ENCODE measurements around the gene JMJD7. TPM values are rescaled to one million over a fixed set of nuclear protein-coding genes. Genes with fewer than 3 reads are reported as not detected.

The JMJD7 gene
- total RNA-seq, 6 experiments from 2014 or later: 6.0 to 8.6 (median 7.3) TPM

DNA sequence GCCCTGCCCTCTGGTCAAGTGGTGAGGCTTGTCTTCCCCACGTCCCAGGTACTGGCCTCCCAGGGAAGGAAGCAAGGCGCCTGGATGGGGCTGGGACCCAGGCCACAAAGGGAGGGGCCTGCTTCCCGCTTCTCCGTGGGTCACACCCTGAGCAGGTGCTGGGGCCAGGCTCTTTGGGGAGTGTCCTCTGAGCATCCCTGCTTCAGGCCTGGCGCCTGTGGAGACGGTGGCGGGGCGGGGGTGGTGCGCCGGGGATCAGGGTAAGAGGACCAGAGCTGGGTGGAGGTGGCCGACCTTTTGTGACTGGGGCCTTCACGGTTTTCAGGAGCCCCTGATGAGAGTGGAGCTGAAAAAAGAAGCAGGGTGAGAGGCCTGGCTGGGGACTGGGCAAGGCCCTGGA, 14.3 kb downstream of the JMJD7 start:
- Histone ChIP-seq H3K36me3 (peaks cover 0 to 18% (median 0%) of the 10 kb centered on the region in 4 donors), H3K27me3 (no peaks in the 10 kb centered on the region), H3K4me1 (peaks cover 0 to 3% (median 0%) of the 10 kb centered on the region in 4 donors), H3K9me3 (no peaks in the 10 kb centered on the region), H3K27ac (no peak overlapping the region), H3K4me3 (no peak overlapping the region)
- WGBS (ENCODE audit: insufficient coverage, low coverage, low lambda C conversion rate, missing lambda C conversion rate): 30% methylated on average over 2 of the region's 12 CpGs
- TF ChIP-seq, protein P1, sequence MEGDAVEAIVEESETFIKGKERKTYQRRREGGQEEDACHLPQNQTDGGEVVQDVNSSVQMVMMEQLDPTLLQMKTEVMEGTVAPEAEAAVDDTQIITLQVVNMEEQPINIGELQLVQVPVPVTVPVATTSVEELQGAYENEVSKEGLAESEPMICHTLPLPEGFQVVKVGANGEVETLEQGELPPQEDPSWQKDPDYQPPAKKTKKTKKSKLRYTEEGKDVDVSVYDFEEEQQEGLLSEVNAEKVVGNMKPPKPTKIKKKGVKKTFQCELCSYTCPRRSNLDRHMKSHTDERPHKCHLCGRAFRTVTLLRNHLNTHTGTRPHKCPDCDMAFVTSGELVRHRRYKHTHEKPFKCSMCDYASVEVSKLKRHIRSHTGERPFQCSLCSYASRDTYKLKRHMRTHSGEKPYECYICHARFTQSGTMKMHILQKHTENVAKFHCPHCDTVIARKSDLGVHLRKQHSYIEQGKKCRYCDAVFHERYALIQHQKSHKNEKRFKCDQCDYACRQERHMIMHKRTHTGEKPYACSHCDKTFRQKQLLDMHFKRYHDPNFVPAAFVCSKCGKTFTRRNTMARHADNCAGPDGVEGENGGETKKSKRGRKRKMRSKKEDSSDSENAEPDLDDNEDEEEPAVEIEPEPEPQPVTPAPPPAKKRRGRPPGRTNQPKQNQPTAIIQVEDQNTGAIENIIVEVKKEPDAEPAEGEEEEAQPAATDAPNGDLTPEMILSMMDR (IDR thresholded peaks at IDR 0.05): no peak
- no peak for TF ChIP-seq POLR2A (IDR thresholded peaks at IDR 0.05)
- ATAC-seq (no peak), DNase-seq (no peak)
- intact Hi-C loops (cut with DNase I): no loop called here

- intact Hi-C loops (cut with DNase I): no loop called here
- no peak for DNase-seq
- ATAC-seq: no peak
- Histone ChIP-seq H3K27ac (no peak overlapping the region), H3K36me3 (peaks cover 0 to 26% (median 2%) of the 10 kb centered on the region in 4 donors), H3K27me3 (no peaks in the 10 kb centered on the region), H3K4me3 (no peak overlapping the region), H3K4me1 (peaks cover 0 to under 1% (median 0%) of the 10 kb centered on the region in 4 donors), H3K9me3 (no peaks in the 10 kb centered on the region)
- WGBS (ENCODE audit: insufficient coverage, low coverage, low lambda C conversion rate, missing lambda C conversion rate): no CpG with 5 or more reads among the region's 10 CpGs
- TF ChIP-seq, protein P1 (IDR thresholded peaks at IDR 0.05): no peak
- TF ChIP-seq POLR2A (IDR thresholded peaks at IDR 0.05): no peak
Observed at GRCh38 chr15:41843571-41843970, 15.7 kb downstream of the JMJD7 start.

DNA sequence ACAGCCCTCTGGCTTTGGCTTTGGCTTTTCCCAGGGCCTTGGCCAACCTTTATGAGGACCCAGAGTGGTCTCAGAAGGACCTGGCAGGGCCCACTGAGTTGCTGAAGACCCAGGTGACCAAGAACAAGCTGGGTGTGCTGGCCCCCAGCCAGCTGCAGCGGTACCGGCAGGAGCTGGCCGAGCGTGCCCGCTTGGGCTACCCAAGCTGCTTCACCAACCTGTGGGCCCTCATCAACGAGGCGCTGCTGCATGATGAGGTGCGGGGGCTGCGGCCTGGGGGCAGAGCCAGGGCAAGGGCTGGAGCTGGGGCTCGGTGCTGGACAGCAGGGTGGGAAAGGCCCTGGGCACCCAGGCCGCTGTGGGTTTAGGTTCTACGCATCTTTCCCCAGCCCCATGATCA, 16.9 kb downstream of the JMJD7 start:
- Histone ChIP-seq H3K4me1 (no peaks in the 10 kb centered on the region), H3K27me3 (no peaks in the 10 kb centered on the region), H3K9me3 (no peaks in the 10 kb centered on the region), H3K4me3 (no peak overlapping the region), H3K27ac (no peak overlapping the region), H3K36me3 (peaks cover 0 to 26% (median 2%) of the 10 kb centered on the region in 4 donors)
- intact Hi-C loops (cut with DNase I): no loop called here
- DNase-seq (no peak), ATAC-seq (no peak)
- no peak for TF ChIP-seq POLR2A (IDR thresholded peaks at IDR 0.05)
- TF ChIP-seq, protein P1 (IDR thresholded peaks at IDR 0.05): no peak
- 50% methylated on average over 2 of the region's 12 CpGs for WGBS (ENCODE audit: insufficient coverage, low coverage, low lambda C conversion rate, missing lambda C conversion rate)

DNA sequence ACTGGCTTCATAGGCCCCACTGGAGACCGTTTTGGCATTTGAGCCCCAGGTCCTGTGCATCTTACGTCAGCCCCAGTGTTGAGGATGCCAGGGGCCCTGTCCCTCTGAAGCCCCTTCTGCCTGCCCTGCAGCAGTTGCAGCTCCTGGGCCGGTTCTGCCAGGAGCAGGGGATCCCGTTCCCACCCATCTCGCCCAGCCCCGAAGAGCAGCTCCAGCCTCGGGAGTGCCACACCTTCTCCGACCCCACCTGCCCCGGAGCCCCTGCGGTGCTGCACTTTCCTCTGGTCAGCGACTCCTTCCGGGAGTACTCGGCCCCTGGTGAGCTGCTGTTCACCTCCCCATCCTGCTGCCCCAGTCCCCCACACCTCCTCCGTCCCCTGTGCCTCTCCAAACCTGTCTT, 19.3 kb downstream of the JMJD7 start:
- peaks cover 0 to 20% (median 2%) of the 10 kb centered on the region in 4 donors for H3K36me3 ChIP-seq
- H3K9me3 ChIP-seq: no peaks in the 10 kb centered on the region
- H3K27ac ChIP-seq: no peak overlapping the region
- TF ChIP-seq, protein P1 (IDR thresholded peaks at IDR 0.05): no peak
- no peak for TF ChIP-seq POLR2A (IDR thresholded peaks at IDR 0.05)
- intact Hi-C loops (cut with DNase I): no loop called here
- H3K4me3 ChIP-seq: no peak overlapping the region
- H3K27me3 ChIP-seq: no peaks in the 10 kb centered on the region
- H3K4me1 ChIP-seq: no peaks in the 10 kb centered on the region
- 89% methylated on average over 8 of the region's 14 CpGs for WGBS (ENCODE audit: insufficient coverage, low coverage, low lambda C conversion rate, missing lambda C conversion rate)
- no peak for ATAC-seq
- no peak for DNase-seq

GRCh38 chr15:41847981-41848380, 20.1 kb downstream of the JMJD7 start:
- Histone ChIP-seq H3K27ac (no peak overlapping the region), H3K4me3 (no peak overlapping the region), H3K36me3 (peaks cover 0 to 20% (median 2%) of the 10 kb centered on the region in 4 donors), H3K9me3 (no peaks in the 10 kb centered on the region), H3K4me1 (no peaks in the 10 kb centered on the region), H3K27me3 (no peaks in the 10 kb centered on the region)
- ATAC-seq (no peak), DNase-seq (no peak)
- intact Hi-C loops (cut with DNase I): no loop called here
- TF ChIP-seq, protein P1 (IDR thresholded peaks at IDR 0.05): no peak
- no peak for TF ChIP-seq POLR2A (IDR thresholded peaks at IDR 0.05)
- 100% methylated on average over 3 of the region's 9 CpGs for WGBS (ENCODE audit: insufficient coverage, low coverage, low lambda C conversion rate, missing lambda C conversion rate)
